ENCODE results near the gene C13orf46. TPM values are rescaled to one million over a fixed set of nuclear protein-coding genes. Genes with fewer than 3 reads are reported as not detected.

Gene C13orf46
- total and polyA plus RNA-seq, 4 donors, result 0.10 to 0.17 TPM; not detected in 2

DNA sequence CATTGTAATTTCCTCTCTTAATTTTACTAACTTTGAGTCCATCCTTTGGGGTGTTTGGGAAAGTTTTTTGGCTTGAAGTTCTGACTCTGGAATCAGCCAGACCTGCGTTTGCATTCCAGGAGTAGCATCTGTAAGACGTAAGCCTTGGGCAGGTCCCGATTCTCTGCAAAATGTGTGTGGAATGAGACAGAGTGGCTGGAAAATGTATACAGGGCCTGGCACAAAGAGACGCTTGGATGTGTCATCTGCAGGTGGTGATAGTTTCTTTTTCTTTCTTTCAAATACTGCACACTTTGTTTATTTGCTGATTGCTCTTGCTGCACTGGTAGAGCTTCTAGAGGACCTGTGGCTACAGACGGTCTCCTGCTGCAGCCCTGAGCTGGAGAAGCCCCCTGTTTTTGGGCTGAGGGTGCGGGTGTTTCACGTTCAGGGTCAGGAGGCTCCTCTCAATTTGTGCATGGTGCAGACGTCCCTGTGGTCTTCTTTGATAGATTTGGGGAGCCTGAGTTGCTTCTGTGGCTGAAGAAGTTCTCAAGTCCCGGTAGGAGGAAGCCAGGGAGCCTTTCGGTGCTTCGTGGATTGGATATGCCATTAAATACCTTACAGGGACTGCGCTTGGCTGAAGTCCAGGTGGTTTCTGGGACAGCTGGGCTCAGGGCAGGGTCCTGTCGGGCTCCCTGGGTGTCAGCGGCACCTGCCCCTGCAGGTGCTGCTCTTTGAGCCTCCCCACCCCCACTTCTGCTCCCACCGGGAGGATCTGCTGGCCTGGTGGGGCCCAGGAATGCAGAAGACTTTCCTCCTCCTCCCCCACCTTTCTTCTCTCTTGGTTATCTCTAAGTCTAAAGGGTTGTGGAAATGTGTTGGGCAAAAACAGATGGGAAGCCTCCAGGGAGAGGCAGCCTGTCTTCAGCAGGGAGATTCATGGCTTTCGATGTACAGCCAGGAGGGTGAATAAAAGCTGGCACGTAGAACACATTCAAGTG lies 66.0 kb downstream of the C13orf46 start:
- Histone ChIP-seq H3K27ac (ENCODE audit: low read depth in 1 of 2, low read length in 2 of 2) (no peak overlapping the region), H3K9ac (ENCODE audit: low read depth in 1 of 2, low read length in 2 of 2) (no peak overlapping the region), H3K36me3 (ENCODE audit: control insufficient read depth in 4 of 4, insufficient read depth in 3 of 4, low read depth in 1 of 4, low read length in 3 of 4) (peaks cover 0 to 1% (median 0%) of the 10 kb centered on the region in 4 donors), H3K9me3 (ENCODE audit: control insufficient read depth in 4 of 4, low read length in 3 of 4) (no peaks in the 10 kb centered on the region), H3K27me3 (ENCODE audit: control insufficient read depth in 4 of 4, insufficient read depth in 4 of 4, low read length in 3 of 4) (peaks cover 0 to 8% (median 0%) of the 10 kb centered on the region in 4 donors), H3K4me3 (ENCODE audit: low read depth in 1 of 3, low read length in 3 of 3) (no peak overlapping the region), H3K4me1 (ENCODE audit: control insufficient read depth in 4 of 4, insufficient read depth in 4 of 4, low read length in 3 of 4) (no peaks in the 10 kb centered on the region)
- TF ChIP-seq GABPA (IDR thresholded peaks at IDR 0.05 in 1 of 2, conservative IDR thresholded peaks at IDR 0.05 in 1 of 2) (no peak), YY1 (IDR thresholded peaks at IDR 0.05) (no peak), HNF4A (conservative IDR thresholded peaks at IDR 0.05) (no peak)
- TF ChIP-seq, protein P1, sequence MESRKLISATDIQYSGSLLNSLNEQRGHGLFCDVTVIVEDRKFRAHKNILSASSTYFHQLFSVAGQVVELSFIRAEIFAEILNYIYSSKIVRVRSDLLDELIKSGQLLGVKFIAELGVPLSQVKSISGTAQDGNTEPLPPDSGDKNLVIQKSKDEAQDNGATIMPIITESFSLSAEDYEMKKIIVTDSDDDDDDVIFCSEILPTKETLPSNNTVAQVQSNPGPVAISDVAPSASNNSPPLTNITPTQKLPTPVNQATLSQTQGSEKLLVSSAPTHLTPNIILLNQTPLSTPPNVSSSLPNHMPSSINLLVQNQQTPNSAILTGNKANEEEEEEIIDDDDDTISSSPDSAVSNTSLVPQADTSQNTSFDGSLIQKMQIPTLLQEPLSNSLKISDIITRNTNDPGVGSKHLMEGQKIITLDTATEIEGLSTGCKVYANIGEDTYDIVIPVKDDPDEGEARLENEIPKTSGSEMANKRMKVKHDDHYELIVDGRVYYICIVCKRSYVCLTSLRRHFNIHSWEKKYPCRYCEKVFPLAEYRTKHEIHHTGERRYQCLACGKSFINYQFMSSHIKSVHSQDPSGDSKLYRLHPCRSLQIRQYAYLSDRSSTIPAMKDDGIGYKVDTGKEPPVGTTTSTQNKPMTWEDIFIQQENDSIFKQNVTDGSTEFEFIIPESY (IDR thresholded peaks at IDR 0.05), result no peak
- TF ChIP-seq, protein P2, sequence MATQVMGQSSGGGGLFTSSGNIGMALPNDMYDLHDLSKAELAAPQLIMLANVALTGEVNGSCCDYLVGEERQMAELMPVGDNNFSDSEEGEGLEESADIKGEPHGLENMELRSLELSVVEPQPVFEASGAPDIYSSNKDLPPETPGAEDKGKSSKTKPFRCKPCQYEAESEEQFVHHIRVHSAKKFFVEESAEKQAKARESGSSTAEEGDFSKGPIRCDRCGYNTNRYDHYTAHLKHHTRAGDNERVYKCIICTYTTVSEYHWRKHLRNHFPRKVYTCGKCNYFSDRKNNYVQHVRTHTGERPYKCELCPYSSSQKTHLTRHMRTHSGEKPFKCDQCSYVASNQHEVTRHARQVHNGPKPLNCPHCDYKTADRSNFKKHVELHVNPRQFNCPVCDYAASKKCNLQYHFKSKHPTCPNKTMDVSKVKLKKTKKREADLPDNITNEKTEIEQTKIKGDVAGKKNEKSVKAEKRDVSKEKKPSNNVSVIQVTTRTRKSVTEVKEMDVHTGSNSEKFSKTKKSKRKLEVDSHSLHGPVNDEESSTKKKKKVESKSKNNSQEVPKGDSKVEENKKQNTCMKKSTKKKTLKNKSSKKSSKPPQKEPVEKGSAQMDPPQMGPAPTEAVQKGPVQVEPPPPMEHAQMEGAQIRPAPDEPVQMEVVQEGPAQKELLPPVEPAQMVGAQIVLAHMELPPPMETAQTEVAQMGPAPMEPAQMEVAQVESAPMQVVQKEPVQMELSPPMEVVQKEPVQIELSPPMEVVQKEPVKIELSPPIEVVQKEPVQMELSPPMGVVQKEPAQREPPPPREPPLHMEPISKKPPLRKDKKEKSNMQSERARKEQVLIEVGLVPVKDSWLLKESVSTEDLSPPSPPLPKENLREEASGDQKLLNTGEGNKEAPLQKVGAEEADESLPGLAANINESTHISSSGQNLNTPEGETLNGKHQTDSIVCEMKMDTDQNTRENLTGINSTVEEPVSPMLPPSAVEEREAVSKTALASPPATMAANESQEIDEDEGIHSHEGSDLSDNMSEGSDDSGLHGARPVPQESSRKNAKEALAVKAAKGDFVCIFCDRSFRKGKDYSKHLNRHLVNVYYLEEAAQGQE (IDR thresholded peaks at IDR 0.05), result no peak
- 53% methylated on average over 17 of the region's 17 CpGs for WGBS
- peak; percentile 26 for DNase-seq (ENCODE audit: low spot score)

DNA sequence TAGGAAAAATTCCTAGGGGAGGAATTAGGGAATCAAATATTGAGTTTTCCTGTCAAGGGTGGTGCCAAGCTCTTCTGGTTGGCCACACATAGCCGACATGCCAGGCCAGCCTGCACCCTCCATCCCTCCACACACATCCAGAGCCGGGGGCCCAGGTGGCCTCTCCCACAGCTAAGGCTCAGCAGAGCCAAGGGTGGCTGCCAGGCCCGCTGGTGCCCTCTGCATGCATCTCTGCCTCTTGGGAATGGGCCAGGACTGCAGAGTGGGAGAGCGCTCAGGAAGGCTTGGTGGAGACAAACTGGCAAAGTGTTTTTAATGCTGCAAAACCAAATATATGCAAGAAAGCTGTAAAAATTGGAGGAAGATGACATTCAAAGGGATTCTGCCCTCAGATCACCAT lies 67.3 kb downstream of the C13orf46 start:
- TF ChIP-seq GABPA (IDR thresholded peaks at IDR 0.05 in 1 of 2, conservative IDR thresholded peaks at IDR 0.05 in 1 of 2), result no peak
- TF ChIP-seq TAF1 (conservative IDR thresholded peaks at IDR 0.05), result no peak
- Histone ChIP-seq H3K4me1 (ENCODE audit: control insufficient read depth in 4 of 4, insufficient read depth in 4 of 4, low read length in 3 of 4) (no peaks in the 10 kb centered on the region), H3K36me3 (ENCODE audit: control insufficient read depth in 4 of 4, insufficient read depth in 3 of 4, low read depth in 1 of 4, low read length in 3 of 4) (peaks cover 0 to 1% (median 0%) of the 10 kb centered on the region in 4 donors), H3K27ac (ENCODE audit: low read depth in 1 of 2, low read length in 2 of 2) (no peak overlapping the region), H3K4me3 (ENCODE audit: low read depth in 1 of 3, low read length in 3 of 3) (no peak overlapping the region), H3K27me3 (ENCODE audit: control insufficient read depth in 4 of 4, insufficient read depth in 4 of 4, low read length in 3 of 4) (peaks cover 0 to 8% (median 0%) of the 10 kb centered on the region in 4 donors), H3K9me3 (ENCODE audit: control insufficient read depth in 4 of 4, low read length in 3 of 4) (no peaks in the 10 kb centered on the region), H3K9ac (ENCODE audit: low read depth in 1 of 2, low read length in 2 of 2) (no peak overlapping the region)
- 88% methylated on average over 4 of the region's 4 CpGs for WGBS
- DNase-seq (ENCODE audit: low spot score), result peak; percentile 21

DNA sequence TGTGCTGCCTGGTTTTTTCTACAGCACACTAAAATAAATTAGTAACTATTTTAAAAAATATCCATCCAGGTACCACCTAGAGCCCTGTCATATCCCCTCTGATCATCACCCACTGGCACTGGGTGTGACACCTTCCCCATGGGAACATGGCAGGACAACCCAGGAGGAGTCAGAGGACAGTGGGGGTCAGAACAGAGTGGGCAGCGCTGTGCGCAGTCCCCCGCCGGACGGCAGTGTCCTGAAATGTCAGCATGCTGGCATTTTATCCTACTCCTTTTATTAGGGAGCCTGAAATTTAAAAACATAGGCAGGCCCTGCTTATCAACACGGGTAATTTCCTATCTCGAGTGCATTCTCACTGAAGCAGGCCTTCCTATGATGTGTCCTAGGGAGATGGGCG lies 67.9 kb downstream of the C13orf46 start:
- H3K4me1 ChIP-seq (ENCODE audit: control insufficient read depth in 4 of 4, insufficient read depth in 4 of 4, low read length in 3 of 4), result no peaks in the 10 kb centered on the region
- 92% methylated on average over 8 of the region's 8 CpGs for WGBS
- no peak overlapping the region for H3K4me3 ChIP-seq (ENCODE audit: low read depth in 1 of 3, low read length in 3 of 3)
- H3K27ac ChIP-seq (ENCODE audit: low read depth in 1 of 2, low read length in 2 of 2), result no peak overlapping the region
- H3K9ac ChIP-seq (ENCODE audit: low read depth in 1 of 2, low read length in 2 of 2), result no peak overlapping the region
- peak; percentile 17 for DNase-seq (ENCODE audit: low spot score)
- H3K9me3 ChIP-seq (ENCODE audit: control insufficient read depth in 4 of 4, low read length in 3 of 4), result no peaks in the 10 kb centered on the region
- H3K36me3 ChIP-seq (ENCODE audit: control insufficient read depth in 4 of 4, insufficient read depth in 3 of 4, low read depth in 1 of 4, low read length in 3 of 4), result peaks cover 0 to 1% (median 0%) of the 10 kb centered on the region in 4 donors
- H3K27me3 ChIP-seq (ENCODE audit: control insufficient read depth in 4 of 4, insufficient read depth in 4 of 4, low read length in 3 of 4), result peaks cover 0 to 8% (median 0%) of the 10 kb centered on the region in 4 donors
- TF ChIP-seq, protein P3, sequence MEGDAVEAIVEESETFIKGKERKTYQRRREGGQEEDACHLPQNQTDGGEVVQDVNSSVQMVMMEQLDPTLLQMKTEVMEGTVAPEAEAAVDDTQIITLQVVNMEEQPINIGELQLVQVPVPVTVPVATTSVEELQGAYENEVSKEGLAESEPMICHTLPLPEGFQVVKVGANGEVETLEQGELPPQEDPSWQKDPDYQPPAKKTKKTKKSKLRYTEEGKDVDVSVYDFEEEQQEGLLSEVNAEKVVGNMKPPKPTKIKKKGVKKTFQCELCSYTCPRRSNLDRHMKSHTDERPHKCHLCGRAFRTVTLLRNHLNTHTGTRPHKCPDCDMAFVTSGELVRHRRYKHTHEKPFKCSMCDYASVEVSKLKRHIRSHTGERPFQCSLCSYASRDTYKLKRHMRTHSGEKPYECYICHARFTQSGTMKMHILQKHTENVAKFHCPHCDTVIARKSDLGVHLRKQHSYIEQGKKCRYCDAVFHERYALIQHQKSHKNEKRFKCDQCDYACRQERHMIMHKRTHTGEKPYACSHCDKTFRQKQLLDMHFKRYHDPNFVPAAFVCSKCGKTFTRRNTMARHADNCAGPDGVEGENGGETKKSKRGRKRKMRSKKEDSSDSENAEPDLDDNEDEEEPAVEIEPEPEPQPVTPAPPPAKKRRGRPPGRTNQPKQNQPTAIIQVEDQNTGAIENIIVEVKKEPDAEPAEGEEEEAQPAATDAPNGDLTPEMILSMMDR (IDR thresholded peaks at IDR 0.05; ENCODE audit: low read depth, low read length, missing input control), result no peak
- TF ChIP-seq FOXA1 (IDR thresholded peaks at IDR 0.05) (no peak), RXRA (IDR thresholded peaks at IDR 0.05) (no peak), HNF4G (IDR thresholded peaks at IDR 0.05) (no peak), JUND (IDR thresholded peaks at IDR 0.05) (no peak), HNF4A (conservative IDR thresholded peaks at IDR 0.05) (no peak), EGR1 (IDR thresholded peaks at IDR 0.05; ENCODE audit: low read depth in 2 of 2) (no peak)
- TF ChIP-seq, protein P2 (IDR thresholded peaks at IDR 0.05), result no peak
- TF ChIP-seq, protein P4, sequence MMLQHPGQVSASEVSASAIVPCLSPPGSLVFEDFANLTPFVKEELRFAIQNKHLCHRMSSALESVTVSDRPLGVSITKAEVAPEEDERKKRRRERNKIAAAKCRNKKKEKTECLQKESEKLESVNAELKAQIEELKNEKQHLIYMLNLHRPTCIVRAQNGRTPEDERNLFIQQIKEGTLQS (IDR thresholded peaks at IDR 0.05), result no peak
